HCT116 (cell line): Measurements from ENCODE around the gene PLEKHA6. TPM values are rescaled to one million over a fixed set of nuclear protein-coding genes. Genes with fewer than 3 reads are reported as not detected.

Experiments used
- ATAC-seq: fragments of 200-7000 bp; cut with Tn5 transposase; 2 replicates; pipeline ENCODE4 v1.9.1; 2020; ENCODE audit warnings: mild to moderate bottlenecking, moderate library complexity
- BruUV-seq: library from RNA; stranded (reverse); fragments of 400-500 nt; replicated peaks from 2 replicates; lab custom pipeline; 2021; lab: Mats Ljungman, UMichigan
- CTCF ChIA-PET: fragments of 300-600 bp; sonication (Branson Sonifier 250); formaldehyde crosslinking; loops from one replicate; lab custom pipeline; 2021; ENCODE audit warnings: antibody characterized with exemption; lab: Charles Lee
- POLR2A ChIA-PET: fragments of 300-600, 350-600 bp; sonication (Branson Sonifier 250); formaldehyde crosslinking; loops from one replicate; lab custom pipeline; 2021; ENCODE audit warnings: antibody characterized with exemption; lab: Charles Lee
- RAD21 ChIA-PET, 2 experiments: fragments of 300-600 bp; sonication (Branson Sonifier 250); formaldehyde crosslinking; loops; one replicate each; lab custom pipeline; 2023; ENCODE audit warnings: low total read pairs in 2 of 2; ENCODE audit not compliant: uncharacterized antibody in 2 of 2, unreplicated experiment in 2 of 2, low non-redundant PET in 1 of 2; lab: Charles Lee
- DNase-seq: peaks from one replicate; pipeline ENCODE4 v3.0.0-alpha.2; 2010; ENCODE audit warnings: low read depth, low spot score
- H2AFZ ChIP-seq: fragments of 200-600 bp; shearing (Covaris generic), sonication (generic); 2 replicates; pipeline ENCODE4 v1.6.1; 2017; ENCODE audit warnings: low read depth, mixed run types, mixed read lengths, antibody characterized with exemption, low read length; ENCODE audit not compliant: poor library complexity, severe bottlenecking
- H3K27ac ChIP-seq: 2 replicates; pipeline ENCODE4 v1.5.1; 2012; ENCODE audit warnings: low read depth, low read length
- H3K27me3 ChIP-seq: fragments of 200-600 bp; sonication (generic); 2 replicates; pipeline ENCODE4 v1.6.1; 2016; ENCODE audit warnings: mixed run types, low read length, mixed read lengths; ENCODE audit not compliant: insufficient read depth
- H3K36me3 ChIP-seq, 2 experiments: fragments of 200-500 bp in 1 of 2; fragments of 200-600 bp in 1 of 2; sonication (Bioruptor generic) in 1 of 2; sonication (generic) in 1 of 2; 2 replicates each; pipeline versions ENCODE4 v1.5.1 to v1.6.1; 2014 to 2016; ENCODE audit warnings: low read length in 2 of 2, inconsistent platforms in 1 of 2, mixed read lengths in 1 of 2, mixed run types in 1 of 2; ENCODE audit not compliant: insufficient read depth in 2 of 2, control insufficient read depth in 1 of 2
- H3K4me1 ChIP-seq, 2 experiments: fragments of 200-600 bp in 1 of 2; sonication (generic) in 1 of 2; 2 replicates each; pipeline versions ENCODE4 v1.5.1 to v1.6.1; 2012 to 2017; ENCODE audit warnings: low read length in 2 of 2, inconsistent platforms in 1 of 2, mild to moderate bottlenecking in 1 of 2, mixed read lengths in 1 of 2, mixed run types in 1 of 2, moderate library complexity in 1 of 2; ENCODE audit not compliant: insufficient read depth in 2 of 2, control insufficient read depth in 1 of 2
- H3K4me2 ChIP-seq: fragments of 200-600 bp; sonication (generic); 2 replicates; pipeline ENCODE4 v1.6.1; 2017; ENCODE audit warnings: mixed run types, low read length, mixed read lengths
- H3K4me3 ChIP-seq, 2 experiments: fragments of 200-600 bp in 1 of 2; sonication (generic) in 1 of 2; replicated peaks in 1 of 2; 2 replicates each; pipeline ENCODE4 v1.5.1; 2011 to 2016; ENCODE audit warnings: low read length in 2 of 2, control low read depth in 1 of 2, low read depth in 1 of 2, mild to moderate bottlenecking in 1 of 2, mixed read lengths in 1 of 2, mixed run types in 1 of 2
- H3K79me2 ChIP-seq: fragments of 200-600 bp; sonication (generic); 2 replicates; pipeline ENCODE4 v1.6.1; 2017; ENCODE audit warnings: mild to moderate bottlenecking, mixed run types, low read length, moderate library complexity, mixed read lengths; ENCODE audit not compliant: insufficient read depth
- H3K9ac ChIP-seq: fragments of 200-600 bp; sonication (generic); 2 replicates; pipeline ENCODE4 v1.6.1; 2016; ENCODE audit warnings: low read length, mixed read lengths
- H3K9me2 ChIP-seq: fragments of 200-600 bp; sonication (generic), shearing (Covaris generic); 2 replicates; pipeline ENCODE4 v1.6.1; 2017; ENCODE audit warnings: mixed run types, mild to moderate bottlenecking, moderate library complexity; ENCODE audit not compliant: insufficient read depth
- H3K9me3 ChIP-seq, 2 experiments: fragments of 200-500 bp in 1 of 2; fragments of 200-600 bp in 1 of 2; sonication (Bioruptor generic) in 1 of 2; sonication (generic) in 1 of 2; 2 replicates each; pipeline ENCODE4 v1.6.1; 2014 to 2017; ENCODE audit warnings: low read length in 2 of 2, mixed read lengths in 2 of 2, inconsistent platforms in 1 of 2, low read depth in 1 of 2, mild to moderate bottlenecking in 1 of 2, mixed run types in 1 of 2, moderate library complexity in 1 of 2; ENCODE audit not compliant: control insufficient read depth in 1 of 2, insufficient read depth in 1 of 2
- H4K20me1 ChIP-seq: fragments of 200-600 bp; sonication (generic), shearing (Covaris generic); 2 replicates; pipeline ENCODE4 v1.6.1; 2017; ENCODE audit warnings: mixed run types, mild to moderate bottlenecking, moderate library complexity; ENCODE audit not compliant: insufficient read depth
- CBX3 ChIP-seq: IDR thresholded peaks from 2 replicates; pipeline ENCODE4 v1.6.1; 2012; ENCODE audit warnings: low read depth
- CEBPB ChIP-seq: IDR thresholded peaks from 2 replicates; pipeline ENCODE4 v1.6.1; 2012; ENCODE audit warnings: low read depth
- EGR1 ChIP-seq: IDR thresholded peaks from 2 replicates; pipeline ENCODE4 v1.6.1; 2012; ENCODE audit warnings: low read depth
- ELF1 ChIP-seq: IDR thresholded peaks from 2 replicates; pipeline ENCODE4 v1.6.1; 2012; ENCODE audit warnings: low read depth, borderline replicate concordance
- JUND ChIP-seq: IDR thresholded peaks from 2 replicates; pipeline ENCODE4 v1.6.1; 2012
- MAX ChIP-seq: IDR thresholded peaks from 2 replicates; pipeline ENCODE4 v1.6.1; 2012
- POLR2A ChIP-seq: IDR thresholded peaks from 2 replicates; pipeline ENCODE4 v1.7.0; 2011; ENCODE audit warnings: borderline replicate concordance; ENCODE audit not compliant: insufficient read depth, insufficient read length; ENCODE audit errors: extremely low read depth
- POLR2AphosphoS5 ChIP-seq: IDR thresholded peaks from 2 replicates; pipeline ENCODE4 v1.6.1; 2011; ENCODE audit warnings: mild to moderate bottlenecking, low read depth, low read length, moderate library complexity
- RAD21 ChIP-seq: IDR thresholded peaks from 2 replicates; pipeline ENCODE4 v1.6.1; 2012; ENCODE audit warnings: low read depth, mild to moderate bottlenecking
- YY1 ChIP-seq: IDR thresholded peaks from 2 replicates; pipeline ENCODE4 v1.6.1; 2011; ENCODE audit warnings: low read length, low read depth, moderate library complexity, mild to moderate bottlenecking; ENCODE audit not compliant: insufficient replicate concordance; ENCODE audit errors: extremely low read depth
- intact Hi-C: fragments of 100-400 bp; cut with micrococcal nuclease; formaldehyde crosslinking; loops from 2 replicates; pipeline ENCODE4 v1.10.0; 2022
- total RNA-seq: library from RNA; stranded (reverse); gene quantifications from one replicate; pipeline ENCODE4 v1.2.1, GENCODE V29; 2021; ENCODE audit not compliant: unreplicated experiment
- TF ChIP-seq, protein P1 (sequence below), 3 experiments: fragments of 200-600 bp in 1 of 3; sonication (generic) in 1 of 3; IDR thresholded peaks in 2 of 3; conservative IDR thresholded peaks in 1 of 3; 2 replicates each; pipeline ENCODE4 v1.5.1; 2012 to 2017; ENCODE audit warnings: low read depth in 2 of 3, low read length in 2 of 3, antibody characterized with exemption in 1 of 3, borderline replicate concordance in 1 of 3, control low read depth in 1 of 3, mild to moderate bottlenecking in 1 of 3, mixed read lengths in 1 of 3, mixed run types in 1 of 3, moderate library complexity in 1 of 3; ENCODE audit not compliant: insufficient read depth in 1 of 3

PLEKHA6 gene
- total RNA-seq, 1 experiment from 2014 or later: 13.1 TPM

- ATAC-seq: no peak
- CTCF ChIA-PET: interaction anchor here (1.7 kb wide), 1 partner anchor 21 kb away, joined by 6 read pairs; no protein-coding TSS in a partner anchor
- Histone ChIP-seq H3K9me2 (no peaks in the 10 kb centered on the region), H3K36me3 (no peaks in the 10 kb centered on the region; a peak in 1 of 4 replicates), H3K27ac (no peak overlapping the region), H3K9ac (no peak overlapping the region), H3K4me3 (no peak overlapping the region), H3K27me3 (no peaks in the 10 kb centered on the region), H2AFZ (no peak overlapping the region), H3K4me1 (peaks cover 2 to 12% of the 10 kb centered on the region in 2 experiments; a peak in 1 of 4 replicates), H4K20me1 (no peaks in the 10 kb centered on the region), H3K9me3 (no peaks in the 10 kb centered on the region), H3K79me2 (no peaks in the 10 kb centered on the region), H3K4me2 (no peak overlapping the region)
- no TSS peak for BruUV-seq
- RAD21 ChIA-PET: interaction anchor here in 1 of 2 experiments (0.5 kb wide), 1 partner anchor 579 kb away, joined by 3 read pairs; no protein-coding TSS in a partner anchor
- TF ChIP-seq EGR1 (no peak), JUND (no peak), YY1 (no peak), POLR2AphosphoS5 (no peak), POLR2A (no peak), CEBPB (no peak), CBX3 (no peak), RAD21 (no peak), MAX (no peak), ELF1 (no peak)
- TF ChIP-seq, protein P1, sequence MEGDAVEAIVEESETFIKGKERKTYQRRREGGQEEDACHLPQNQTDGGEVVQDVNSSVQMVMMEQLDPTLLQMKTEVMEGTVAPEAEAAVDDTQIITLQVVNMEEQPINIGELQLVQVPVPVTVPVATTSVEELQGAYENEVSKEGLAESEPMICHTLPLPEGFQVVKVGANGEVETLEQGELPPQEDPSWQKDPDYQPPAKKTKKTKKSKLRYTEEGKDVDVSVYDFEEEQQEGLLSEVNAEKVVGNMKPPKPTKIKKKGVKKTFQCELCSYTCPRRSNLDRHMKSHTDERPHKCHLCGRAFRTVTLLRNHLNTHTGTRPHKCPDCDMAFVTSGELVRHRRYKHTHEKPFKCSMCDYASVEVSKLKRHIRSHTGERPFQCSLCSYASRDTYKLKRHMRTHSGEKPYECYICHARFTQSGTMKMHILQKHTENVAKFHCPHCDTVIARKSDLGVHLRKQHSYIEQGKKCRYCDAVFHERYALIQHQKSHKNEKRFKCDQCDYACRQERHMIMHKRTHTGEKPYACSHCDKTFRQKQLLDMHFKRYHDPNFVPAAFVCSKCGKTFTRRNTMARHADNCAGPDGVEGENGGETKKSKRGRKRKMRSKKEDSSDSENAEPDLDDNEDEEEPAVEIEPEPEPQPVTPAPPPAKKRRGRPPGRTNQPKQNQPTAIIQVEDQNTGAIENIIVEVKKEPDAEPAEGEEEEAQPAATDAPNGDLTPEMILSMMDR (IDR thresholded peaks at IDR 0.05 in 2 of 3, conservative IDR thresholded peaks at IDR 0.05 in 1 of 3; ENCODE audit: borderline replicate concordance in 1 of 3, insufficient read depth in 1 of 3, low read depth in 2 of 3, low read length in 2 of 3): no peak
- intact Hi-C loops: no loop called here
- POLR2A ChIA-PET: no interaction called here
- no peak for DNase-seq
These were observed 131.5 kb downstream of the PLEKHA6 start for GRCh38 chr1:204227996-204228785.
